Measurements from ENCODE around the gene SLC51A. TPM values are rescaled to one million over a fixed set of nuclear protein-coding genes. Genes with fewer than 3 reads are reported as not detected.
A peak's percentile ranks its signal among the peaks of the same experiment; 100 is the strongest.
"Not testable (repeated sequence)": the region's sequence is repeated elsewhere in the genome, so short reads cannot be mapped to it uniquely, and the experiment has no call there.

SLC51A gene
- total and polyA plus RNA-seq, 7 donors: 0.31 to 0.44 (median 0.39) TPM; not detected in 3

GRCh38 chr3:196207833-196208607 is 8.3 kb upstream of the SLC51A start:
- peak overlapping the region; percentile 53 for H3K4me3 ChIP-seq
- H3K36me3 ChIP-seq (ENCODE audit: insufficient read depth in 1 of 2, low read depth in 1 of 2): no peaks in the 10 kb centered on the region
- peak; percentile 58 to 69 for DNase-seq
- no peak overlapping the region for H3K27ac ChIP-seq
- H3K27me3 ChIP-seq (ENCODE audit: insufficient read depth in 3 of 3, low read length in 2 of 3): peaks cover 0 to 5% (median 2%) of the 10 kb centered on the region in 3 donors
- TF ChIP-seq, protein P1, sequence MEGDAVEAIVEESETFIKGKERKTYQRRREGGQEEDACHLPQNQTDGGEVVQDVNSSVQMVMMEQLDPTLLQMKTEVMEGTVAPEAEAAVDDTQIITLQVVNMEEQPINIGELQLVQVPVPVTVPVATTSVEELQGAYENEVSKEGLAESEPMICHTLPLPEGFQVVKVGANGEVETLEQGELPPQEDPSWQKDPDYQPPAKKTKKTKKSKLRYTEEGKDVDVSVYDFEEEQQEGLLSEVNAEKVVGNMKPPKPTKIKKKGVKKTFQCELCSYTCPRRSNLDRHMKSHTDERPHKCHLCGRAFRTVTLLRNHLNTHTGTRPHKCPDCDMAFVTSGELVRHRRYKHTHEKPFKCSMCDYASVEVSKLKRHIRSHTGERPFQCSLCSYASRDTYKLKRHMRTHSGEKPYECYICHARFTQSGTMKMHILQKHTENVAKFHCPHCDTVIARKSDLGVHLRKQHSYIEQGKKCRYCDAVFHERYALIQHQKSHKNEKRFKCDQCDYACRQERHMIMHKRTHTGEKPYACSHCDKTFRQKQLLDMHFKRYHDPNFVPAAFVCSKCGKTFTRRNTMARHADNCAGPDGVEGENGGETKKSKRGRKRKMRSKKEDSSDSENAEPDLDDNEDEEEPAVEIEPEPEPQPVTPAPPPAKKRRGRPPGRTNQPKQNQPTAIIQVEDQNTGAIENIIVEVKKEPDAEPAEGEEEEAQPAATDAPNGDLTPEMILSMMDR (IDR thresholded peaks at IDR 0.05): no peak
- intact Hi-C loops (cut with DNase I): no loop called here
- H3K4me1 ChIP-seq: no peaks in the 10 kb centered on the region
- 35 to 39% (median 37%) methylated on average over 45 to 49 of the region's 49 CpGs for WGBS, 3 donors
- peak; percentile 39 to 77 (median 74) for ATAC-seq
- no peaks in the 10 kb centered on the region for H3K9me3 ChIP-seq

GRCh38 chr3:196208942-196209695 is 7.2 kb upstream of the SLC51A start:
- peak in 2 of 4 donors; percentile 14 to 15 for ATAC-seq
- 87 to 94% (median 90%) methylated on average over 22 to 24 of the region's 24 CpGs for WGBS, 3 donors

DNA sequence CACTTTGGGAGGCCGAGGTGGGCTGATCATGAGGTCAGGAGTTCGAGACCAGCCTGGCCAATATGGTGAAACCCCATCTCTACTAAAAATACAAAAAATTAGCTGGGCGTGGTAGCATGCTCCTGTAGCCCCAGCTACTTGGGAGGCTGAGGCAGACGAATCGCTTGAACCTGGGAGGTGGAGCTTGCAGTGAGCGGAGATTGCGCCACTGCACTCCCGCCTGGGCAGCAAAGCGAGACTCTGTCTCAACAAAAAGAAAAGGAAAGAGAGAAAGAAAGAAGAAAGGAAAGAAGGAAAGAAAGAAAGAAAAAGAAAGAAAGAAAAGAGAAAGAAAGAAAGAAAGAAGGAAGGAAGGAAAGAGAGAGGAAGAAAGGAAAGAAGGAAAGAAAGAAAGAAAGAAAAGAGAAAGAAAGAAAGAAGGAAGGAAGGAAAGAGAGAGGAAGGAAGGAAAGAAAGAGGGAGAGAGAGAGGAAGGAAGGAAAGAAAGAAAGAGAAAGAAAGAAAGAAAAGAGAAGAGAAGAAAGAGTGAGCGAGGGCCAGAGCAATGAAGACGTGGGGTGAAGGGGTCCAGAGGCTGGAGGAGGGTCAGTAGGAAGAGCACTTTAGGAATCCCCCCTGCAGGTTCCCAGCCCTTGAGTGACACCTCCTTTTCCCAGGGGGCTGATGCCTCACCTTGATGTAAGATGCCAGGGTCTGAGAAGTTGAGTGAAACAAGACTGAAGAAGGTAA is 6.2 kb upstream of the SLC51A start:
- H3K27ac ChIP-seq; ATAC-seq; intact Hi-C loops (cut with DNase I); H3K4me1 ChIP-seq; H3K27me3 ChIP-seq (ENCODE audit: insufficient read depth in 3 of 3, low read length in 2 of 3); H3K4me3 ChIP-seq; DNase-seq; H3K9me3 ChIP-seq; H3K36me3 ChIP-seq (ENCODE audit: insufficient read depth in 1 of 2, low read depth in 1 of 2): not testable (repeated sequence)
- 82 to 96% (median 89%) methylated on average over 11 of the region's 11 CpGs for WGBS, 3 donors

More at GRCh38 chr3:196208942-196209695, 7.2 kb upstream of the SLC51A start:
- H3K9me3 ChIP-seq: no peaks in the 10 kb centered on the region
- TF ChIP-seq, protein P1 (IDR thresholded peaks at IDR 0.05): no peak
- H3K27me3 ChIP-seq (ENCODE audit: insufficient read depth in 3 of 3, low read length in 2 of 3): peaks cover 0 to 5% (median 2%) of the 10 kb centered on the region in 3 donors
- DNase-seq: peak in 1 of 2 donors; percentile 49
- H3K36me3 ChIP-seq (ENCODE audit: insufficient read depth in 1 of 2, low read depth in 1 of 2): no peaks in the 10 kb centered on the region
- no peak overlapping the region for H3K27ac ChIP-seq
- no peaks in the 10 kb centered on the region for H3K4me1 ChIP-seq
- intact Hi-C loops (cut with DNase I): no loop called here
- H3K4me3 ChIP-seq: no peak overlapping the region

DNA sequence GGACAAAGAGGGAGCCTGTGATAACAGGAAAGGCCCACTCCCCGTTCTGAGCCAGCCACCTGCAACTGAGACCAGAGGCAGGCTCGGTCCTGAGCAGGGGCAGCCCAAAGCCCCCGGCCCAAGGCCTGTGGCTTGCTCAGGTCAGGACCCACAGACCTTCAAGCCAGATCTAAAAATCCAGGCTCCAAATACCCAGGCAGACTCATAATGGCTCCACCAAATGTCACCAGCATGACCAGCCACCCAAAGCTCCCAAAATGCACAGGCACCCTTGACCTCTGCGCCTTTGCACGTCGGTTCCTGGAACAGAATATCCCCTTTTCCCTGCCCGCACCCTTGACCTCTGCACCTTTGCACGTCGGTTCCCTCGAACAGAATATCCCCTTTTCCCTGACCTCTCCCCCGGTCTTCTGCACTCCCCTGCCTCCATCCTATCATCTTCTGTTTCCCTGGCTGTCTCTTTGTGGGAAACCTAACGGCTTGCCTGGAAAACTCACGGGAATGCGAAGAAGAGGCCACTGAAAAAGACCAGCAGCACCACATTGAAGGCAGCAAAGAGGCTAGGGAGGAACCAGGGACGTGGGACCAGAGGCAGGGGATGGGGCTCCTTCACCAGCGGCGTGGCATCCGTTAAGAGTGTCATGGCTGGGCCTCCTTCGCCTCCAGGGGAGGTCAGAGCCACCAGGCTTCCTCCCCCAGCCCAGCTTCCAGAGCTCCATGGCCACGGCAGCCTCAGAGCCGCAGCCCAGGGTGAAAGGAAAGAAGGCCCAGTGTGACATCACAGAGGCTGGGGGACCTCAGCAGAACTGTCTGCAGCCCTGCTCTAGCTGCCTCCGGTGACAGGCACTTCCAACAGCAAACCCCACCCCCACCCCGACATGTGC is 5.4 kb upstream of the SLC51A start, which contains the start of gene ZDHHC19:
ZDHHC19 (minus strand) TSS at position 728 of the 884 bp plus-strand sequence; CDS start at position 643, 85 bp downstream.
- Histone ChIP-seq H3K27me3 (ENCODE audit: insufficient read depth in 3 of 3, low read length in 2 of 3) (peaks cover 0 to 5% (median 2%) of the 10 kb centered on the region in 3 donors), H3K9me3 (no peaks in the 10 kb centered on the region), H3K27ac (no peak within 1 kb of the TSS), H3K36me3 (ENCODE audit: insufficient read depth in 1 of 2, low read depth in 1 of 2) (no peaks in the 10 kb centered on the region), H3K4me3 (no peak within 1 kb of the TSS), H3K4me1 (no peaks in the 10 kb centered on the region)
- WGBS, 3 donors: 59 to 67% (median 65%) methylated on average over 22 to 23 of the region's 23 CpGs
- DNase-seq (no peak), ATAC-seq (no peak)
- TF ChIP-seq, protein P1 (IDR thresholded peaks at IDR 0.05): no peak
- intact Hi-C loops (cut with DNase I): no loop called here

Data from psoas muscle (tissue), 8 donors.